BLaER1 treated with 17β-estradiol and CSF1 and Interleukin-3, amounts not matched to agents 10 nM and 100 nM (cell line): ENCODE measurements around the gene THSD7B.

Source experiments
- H3K27ac ChIP-seq, 11 experiments: shearing (Covaris generic); formaldehyde crosslinking; 2 replicates each; pipeline ENCODE4 v1.8.1; 2022
- H3K27me3 ChIP-seq, 11 experiments: shearing (Covaris generic); formaldehyde crosslinking; 2 replicates each; pipeline ENCODE4 v1.8.1; 2022
- H3K36me3 ChIP-seq, 11 experiments: shearing (Covaris generic); formaldehyde crosslinking; 2 replicates each; pipeline ENCODE4 v1.8.1; 2022
- H3K4me1 ChIP-seq, 10 experiments: shearing (Covaris generic); formaldehyde crosslinking; 2 replicates each; pipeline ENCODE4 v1.8.1; 2022
- H3K4me2 ChIP-seq, 11 experiments: shearing (Covaris generic); formaldehyde crosslinking; 2 replicates each; pipeline ENCODE4 v1.8.1; 2022
- H3K4me3 ChIP-seq, 10 experiments: shearing (Covaris generic); formaldehyde crosslinking; 2 replicates each; pipeline ENCODE4 v1.8.1; 2022
- H3K9ac ChIP-seq, 11 experiments: shearing (Covaris generic); formaldehyde crosslinking; 2 replicates each; pipeline ENCODE4 v1.8.1; 2022
- H3K9me3 ChIP-seq, 11 experiments: shearing (Covaris generic); formaldehyde crosslinking; replicated peaks in 1 of 11; 2 replicates each; pipeline ENCODE4 v1.8.1; 2022
- H4K20me1 ChIP-seq, 11 experiments: shearing (Covaris generic); formaldehyde crosslinking; 2 replicates each; pipeline ENCODE4 v1.8.1; 2022
- Cebpa-rat ChIP-seq, 11 experiments: shearing (Covaris generic); IDR thresholded peaks; 2 replicates each; pipeline ENCODE4 v1.8.1; 2022

Gene THSD7B

GRCh38 chr2:137500599-137500998 is 735.3 kb downstream of the THSD7B start:
- Histone ChIP-seq H3K27me3 (no peaks in the 10 kb centered on the region), H3K9ac (no peak overlapping the region), H3K4me2 (no peak overlapping the region), H4K20me1 (no peaks in the 10 kb centered on the region), H3K4me3 (no peak overlapping the region), H3K27ac (no peak overlapping the region), H3K9me3 (no peaks in the 10 kb centered on the region), H3K36me3 (no peaks in the 10 kb centered on the region), H3K4me1 (no peaks in the 10 kb centered on the region)
- TF ChIP-seq Cebpa-rat (IDR thresholded peaks at IDR 0.05): no peak

- Histone ChIP-seq H3K27me3 (no peaks in the 10 kb centered on the region), H3K9me3 (no peaks in the 10 kb centered on the region), H3K4me1 (no peaks in the 10 kb centered on the region), H3K36me3 (no peaks in the 10 kb centered on the region), H3K27ac (no peak overlapping the region), H4K20me1 (no peaks in the 10 kb centered on the region), H3K4me3 (no peak overlapping the region), H3K9ac (no peak overlapping the region), H3K4me2 (no peak overlapping the region)
- TF ChIP-seq Cebpa-rat (IDR thresholded peaks at IDR 0.05): no peak
These were observed 741.9 kb downstream of the THSD7B start for GRCh38 chr2:137507237-137507636.

GRCh38 chr2:137508739-137509384 is 743.5 kb downstream of the THSD7B start:
- no peaks in the 10 kb centered on the region for H3K36me3 ChIP-seq
- no peak overlapping the region for H3K4me3 ChIP-seq
- H3K4me1 ChIP-seq: no peaks in the 10 kb centered on the region
- no peaks in the 10 kb centered on the region for H4K20me1 ChIP-seq
- H3K9ac ChIP-seq: no peak overlapping the region
- TF ChIP-seq Cebpa-rat (IDR thresholded peaks at IDR 0.05): no peak
- H3K27ac ChIP-seq: no peak overlapping the region
- no peaks in the 10 kb centered on the region for H3K27me3 ChIP-seq
- H3K4me2 ChIP-seq: no peak overlapping the region
- no peaks in the 10 kb centered on the region for H3K9me3 ChIP-seq

- Histone ChIP-seq H4K20me1 (no peaks in the 10 kb centered on the region), H3K4me1 (no peaks in the 10 kb centered on the region), H3K27me3 (no peaks in the 10 kb centered on the region), H3K27ac (no peak overlapping the region), H3K9ac (no peak overlapping the region), H3K4me2 (no peak overlapping the region), H3K36me3 (no peaks in the 10 kb centered on the region), H3K9me3 (peaks cover 0 to 11% (median 4%) of the 10 kb centered on the region in 11 experiments; a peak in 6 of 22 replicates), H3K4me3 (no peak overlapping the region)
- no peak for TF ChIP-seq Cebpa-rat (IDR thresholded peaks at IDR 0.05)
These were observed 746.2 kb downstream of the THSD7B start for GRCh38 chr2:137511526-137511925.

- H3K9ac ChIP-seq: no peak overlapping the region
- no peak for TF ChIP-seq Cebpa-rat (IDR thresholded peaks at IDR 0.05)
- no peaks in the 10 kb centered on the region for H3K27me3 ChIP-seq
- H3K4me1 ChIP-seq: peaks cover 0 to 26% (median 15%) of the 10 kb centered on the region in 10 experiments; a peak in 13 of 20 replicates
- no peaks in the 10 kb centered on the region for H3K36me3 ChIP-seq
- no peak overlapping the region for H3K4me2 ChIP-seq
- H3K27ac ChIP-seq: no peak overlapping the region
- peaks cover 0 to 5% (median 0%) of the 10 kb centered on the region in 11 experiments; a peak in 2 of 22 replicates for H3K9me3 ChIP-seq
- H3K4me3 ChIP-seq: no peak overlapping the region
- H4K20me1 ChIP-seq: no peaks in the 10 kb centered on the region
These were observed 756.6 kb downstream of the THSD7B start for GRCh38 chr2:137521653-137522619.

- Histone ChIP-seq H3K4me3 (no peak overlapping the region), H4K20me1 (no peaks in the 10 kb centered on the region), H3K9me3 (peaks cover 0 to 5% (median 0%) of the 10 kb centered on the region in 11 experiments; a peak in 3 of 22 replicates), H3K27ac (no peak overlapping the region), H3K36me3 (no peaks in the 10 kb centered on the region), H3K4me2 (no peak overlapping the region), H3K9ac (no peak overlapping the region), H3K4me1 (peaks cover 0 to 26% (median 15%) of the 10 kb centered on the region in 10 experiments; a peak in 13 of 20 replicates), H3K27me3 (no peaks in the 10 kb centered on the region)
- TF ChIP-seq Cebpa-rat (IDR thresholded peaks at IDR 0.05): no peak
These were observed 757.3 kb downstream of the THSD7B start for GRCh38 chr2:137522620-137523011.

GRCh38 chr2:137523931-137524330 is 758.6 kb downstream of the THSD7B start:
- Histone ChIP-seq H3K4me2 (peak overlapping the region in 7 of 11 experiments; percentile 16 to 59 (median 45); a peak in 11 of 22 replicates), H3K9ac (no peak overlapping the region), H3K4me1 (peaks cover 0 to 26% (median 15%) of the 10 kb centered on the region in 10 experiments; a peak in 13 of 20 replicates), H4K20me1 (no peaks in the 10 kb centered on the region), H3K27ac (no peak overlapping the region), H3K36me3 (no peaks in the 10 kb centered on the region), H3K4me3 (no peak overlapping the region), H3K9me3 (no peaks in the 10 kb centered on the region; a peak in 2 of 22 replicates), H3K27me3 (no peaks in the 10 kb centered on the region)
- TF ChIP-seq Cebpa-rat (IDR thresholded peaks at IDR 0.05): no peak

GRCh38 chr2:137525132-137525531 is 759.8 kb downstream of the THSD7B start:
- no peaks in the 10 kb centered on the region; a peak in 2 of 22 replicates for H3K9me3 ChIP-seq
- TF ChIP-seq Cebpa-rat (IDR thresholded peaks at IDR 0.05): no peak
- H3K36me3 ChIP-seq: no peaks in the 10 kb centered on the region
- H3K27me3 ChIP-seq: no peaks in the 10 kb centered on the region
- no peak overlapping the region for H3K27ac ChIP-seq
- H3K4me1 ChIP-seq: peaks cover 0 to 26% (median 15%) of the 10 kb centered on the region in 10 experiments; a peak in 13 of 20 replicates
- H3K4me3 ChIP-seq: no peak overlapping the region
- H3K9ac ChIP-seq: no peak overlapping the region
- peak overlapping the region in 8 of 11 experiments; percentile 10 to 59 (median 44); a peak in 12 of 22 replicates for H3K4me2 ChIP-seq
- no peaks in the 10 kb centered on the region for H4K20me1 ChIP-seq

GRCh38 chr2:137525641-137526190 is 760.4 kb downstream of the THSD7B start:
- H3K36me3 ChIP-seq: no peaks in the 10 kb centered on the region
- TF ChIP-seq Cebpa-rat (IDR thresholded peaks at IDR 0.05): no peak
- H3K4me1 ChIP-seq: peaks cover 0 to 29% (median 15%) of the 10 kb centered on the region in 10 experiments; a peak in 13 of 20 replicates

More at GRCh38 chr2:137525641-137526190, 760.4 kb downstream of the THSD7B start:
- no peaks in the 10 kb centered on the region for H4K20me1 ChIP-seq
- H3K4me3 ChIP-seq: no peak overlapping the region
- no peaks in the 10 kb centered on the region; a peak in 2 of 22 replicates for H3K9me3 ChIP-seq
- H3K9ac ChIP-seq: no peak overlapping the region
- no peaks in the 10 kb centered on the region for H3K27me3 ChIP-seq
- peak overlapping the region in 5 of 11 experiments; percentile 42 to 59 (median 49); a peak in 8 of 22 replicates for H3K4me2 ChIP-seq
- no peak overlapping the region for H3K27ac ChIP-seq
